Cardiac muscle cell (in vitro differentiated cells and primary cell): ENCODE measurements around the gene INHBB. TPM values are rescaled to one million over a fixed set of nuclear protein-coding genes. Genes with fewer than 3 reads are reported as not detected.
A peak's percentile ranks its signal among the peaks of the same experiment; 100 is the strongest.

ENCODE experiments used
- DNase-seq, 2 donors: peaks; one replicate each; pipeline versions ENCODE4 v3.0.0 to v3.0.0-alpha.2; 2010 to 2017; ENCODE audit warnings: low read depth in 1 of 2, low spot score in 1 of 2
- H3K27ac ChIP-seq: fragments of 200-600 bp; sonication (generic); 2 replicates; pipeline ENCODE4 v1.5.1; 2016
- H3K27me3 ChIP-seq: fragments of 200-600 bp; sonication (generic); 2 replicates; pipeline ENCODE4 v1.6.0; 2016; ENCODE audit warnings: control low read depth
- H3K36me3 ChIP-seq: fragments of 200-600 bp; sonication (generic); 2 replicates; pipeline ENCODE4 v1.5.1; 2016; ENCODE audit warnings: control low read depth
- H3K4me1 ChIP-seq: fragments of 200-600 bp; sonication (generic); 2 replicates; pipeline ENCODE4 v1.8.1; 2017; ENCODE audit warnings: low read depth, mild to moderate bottlenecking, mixed run types
- H3K4me3 ChIP-seq: fragments of 200-600 bp; sonication (generic); 2 replicates; pipeline ENCODE4 v1.5.1; 2016; ENCODE audit warnings: mild to moderate bottlenecking
- H3K9me3 ChIP-seq: fragments of 200-600 bp; sonication (generic); 2 replicates; pipeline ENCODE4 v1.5.1; 2017; ENCODE audit warnings: low read depth, mild to moderate bottlenecking, control low read depth
- CTCF ChIP-seq: IDR thresholded peaks from 2 replicates; pipeline ENCODE4 v1.5.1; 2012; ENCODE audit warnings: low read depth, mild to moderate bottlenecking, low read length
- polyA plus RNA-seq: library from polyadenylated mRNA; unstranded; fragments of >200 nt; fragmentation: Nextera tagmentation; extraction: Ambion mirVana; gene quantifications from 2 replicates; pipeline ENCODE4 v1.2.1, GENCODE V29; 2016
- total RNA-seq: library from RNA; depleted of rRNA; stranded (reverse); fragments of >200 nt; gene quantifications from 2 replicates; pipeline ENCODE4 v1.2.3, GENCODE V29; 2016

Gene INHBB
- total and polyA plus RNA-seq, 2 experiments from 2014 or later, result not detected

DNA sequence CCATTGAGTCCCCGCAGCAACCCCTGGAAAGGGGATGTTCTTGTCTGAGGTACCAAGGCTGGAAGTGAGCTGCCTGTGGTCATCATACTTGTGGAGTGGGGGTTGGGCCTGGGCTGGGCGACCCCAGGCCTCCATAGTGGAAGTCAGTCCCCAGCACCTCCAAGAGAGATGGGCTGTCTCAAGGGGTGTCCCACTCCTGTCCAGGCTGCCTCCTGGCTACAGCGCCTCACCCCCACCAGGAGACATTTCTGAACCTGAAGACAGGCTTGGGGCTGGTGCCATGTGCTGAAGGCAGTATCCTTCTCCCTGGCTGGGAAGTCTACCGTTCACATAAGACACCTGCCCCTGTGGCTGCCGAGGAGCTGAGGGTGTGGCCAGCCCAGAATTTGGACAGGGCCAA is 28.9 kb downstream of the INHBB start:
- no peak for DNase-seq
- peaks cover 29% of the 10 kb centered on the region for H3K27me3 ChIP-seq
- H3K4me1 ChIP-seq, result no peaks in the 10 kb centered on the region
- H3K9me3 ChIP-seq, result no peaks in the 10 kb centered on the region
- H3K4me3 ChIP-seq, result no peak overlapping the region
- H3K27ac ChIP-seq, result no peak overlapping the region
- no peaks in the 10 kb centered on the region for H3K36me3 ChIP-seq
- TF ChIP-seq CTCF, result no peak

DNA sequence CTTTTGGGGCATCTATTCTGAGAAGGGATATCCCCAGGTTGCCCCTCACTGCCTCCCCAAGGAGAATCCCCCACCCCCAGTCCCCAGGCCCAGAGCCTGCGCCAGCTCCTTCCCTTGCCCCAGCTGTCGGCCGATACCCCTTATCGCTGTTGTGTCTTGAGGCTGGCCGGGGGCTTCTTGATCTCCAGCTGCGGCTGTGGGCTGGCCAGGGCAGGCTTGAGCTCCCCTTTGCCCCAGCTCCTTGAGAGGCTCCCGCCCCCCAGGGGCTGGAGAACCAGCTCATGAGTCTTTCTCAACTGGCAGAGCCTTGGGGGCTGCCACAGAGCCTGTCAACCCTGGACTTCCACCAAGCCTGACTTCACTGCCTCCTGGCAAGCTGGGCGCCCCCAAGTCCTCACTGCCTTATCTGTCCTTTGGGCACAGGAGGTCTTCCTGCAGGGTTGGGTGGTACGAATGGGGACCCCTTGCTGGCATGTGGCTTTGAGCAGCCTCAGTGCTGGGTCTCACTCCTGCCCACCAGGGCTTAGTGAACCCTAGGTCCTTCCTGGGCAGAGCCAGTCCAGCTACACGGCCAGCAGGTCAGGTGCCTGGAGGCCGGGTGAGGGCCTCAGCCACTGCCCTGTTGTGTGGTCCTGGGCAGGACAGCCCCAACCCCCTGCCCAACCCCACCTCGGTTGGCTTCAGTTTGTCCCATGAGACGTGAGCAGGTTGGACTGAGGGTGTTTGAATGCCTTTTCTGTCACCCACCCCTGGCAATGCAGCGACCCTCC is 29.5 kb downstream of the INHBB start:
- Histone ChIP-seq H3K4me3 (no peak overlapping the region), H3K36me3 (no peaks in the 10 kb centered on the region), H3K4me1 (no peaks in the 10 kb centered on the region), H3K9me3 (no peaks in the 10 kb centered on the region), H3K27ac (no peak overlapping the region), H3K27me3 (peaks cover 32% of the 10 kb centered on the region)
- no peak for DNase-seq
- no peak for TF ChIP-seq CTCF

DNA sequence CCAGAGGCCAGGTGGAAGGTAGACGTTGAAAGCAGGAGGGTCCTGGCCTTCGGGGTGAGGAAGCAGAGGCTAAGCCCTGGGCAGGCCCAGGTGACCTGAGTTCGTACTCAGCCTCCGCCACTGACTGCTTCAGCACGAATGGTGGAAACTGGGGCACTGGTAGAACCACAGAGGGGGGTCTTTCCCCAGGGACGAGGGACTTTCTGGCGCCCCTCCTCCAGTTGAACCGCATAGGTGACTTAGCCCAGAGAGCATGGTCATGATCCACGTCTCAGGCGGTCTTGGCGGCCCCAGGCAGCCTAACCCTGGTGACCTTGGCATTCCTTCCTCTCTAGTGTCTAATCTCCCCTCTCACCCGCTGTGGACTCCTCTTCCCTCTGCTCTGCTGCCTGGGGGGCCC is 30.2 kb downstream of the INHBB start:
- no peaks in the 10 kb centered on the region for H3K9me3 ChIP-seq

DNA sequence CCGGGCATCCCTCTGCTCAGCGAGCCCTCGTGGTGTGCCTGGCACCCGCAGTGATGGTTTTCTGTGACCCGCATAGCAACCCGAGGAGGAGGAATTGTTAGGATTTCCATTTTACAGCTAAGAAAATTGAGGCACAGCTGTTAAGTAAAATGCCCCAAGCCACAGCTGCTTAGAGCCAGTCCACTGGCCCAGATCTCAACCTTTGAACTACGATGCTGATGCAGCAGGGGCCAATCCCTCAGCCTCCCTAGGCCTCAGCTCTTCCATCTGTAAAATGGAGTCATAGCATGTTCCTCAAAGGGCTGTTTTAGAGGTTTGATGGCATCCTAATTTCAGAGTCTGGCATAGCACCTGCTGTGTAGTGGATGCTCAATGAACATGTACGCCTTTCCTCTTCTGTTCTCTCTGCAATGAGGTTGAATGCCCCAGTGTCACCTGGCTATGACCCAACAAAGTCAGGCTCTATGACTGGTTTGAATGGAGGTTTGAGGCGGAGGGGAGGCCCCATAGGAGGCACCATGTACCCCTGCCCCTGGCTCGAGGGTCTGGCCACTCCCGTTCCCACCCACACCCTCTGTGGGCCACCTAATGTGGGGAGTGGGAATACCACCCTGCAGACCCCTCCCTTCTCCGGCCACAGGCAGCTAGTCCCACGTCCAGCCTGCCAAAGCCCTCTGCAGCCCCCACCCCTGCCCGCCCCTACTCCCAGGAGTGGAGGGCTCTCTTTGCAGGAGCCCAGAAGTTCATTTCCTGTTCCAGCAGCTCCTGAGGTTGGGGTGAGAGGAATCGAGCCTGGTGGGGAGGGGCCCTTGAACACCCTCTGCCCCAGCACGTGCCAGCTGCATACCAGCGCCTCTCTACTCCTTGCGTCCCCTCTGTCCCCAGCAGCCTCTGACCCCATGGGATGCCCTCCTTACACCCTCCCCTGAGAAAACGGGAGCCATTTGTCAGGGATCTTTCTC is 31.0 kb downstream of the INHBB start:
- no peak for TF ChIP-seq CTCF
- H3K4me1 ChIP-seq, result no peaks in the 10 kb centered on the region
- no peak for DNase-seq
- H3K36me3 ChIP-seq, result no peaks in the 10 kb centered on the region
- peaks cover 29% of the 10 kb centered on the region for H3K27me3 ChIP-seq
- no peak overlapping the region for H3K4me3 ChIP-seq
- no peaks in the 10 kb centered on the region for H3K9me3 ChIP-seq
- H3K27ac ChIP-seq, result no peak overlapping the region

More for the DNA sequence above, 30.2 kb downstream of the INHBB start:
- no peak overlapping the region for H3K27ac ChIP-seq
- DNase-seq, result peak in 1 of 2 donors; percentile 29
- H3K4me1 ChIP-seq, result no peaks in the 10 kb centered on the region
- no peak overlapping the region for H3K4me3 ChIP-seq
- H3K27me3 ChIP-seq, result peaks cover 34% of the 10 kb centered on the region
- no peaks in the 10 kb centered on the region for H3K36me3 ChIP-seq
- no peak for TF ChIP-seq CTCF

DNA sequence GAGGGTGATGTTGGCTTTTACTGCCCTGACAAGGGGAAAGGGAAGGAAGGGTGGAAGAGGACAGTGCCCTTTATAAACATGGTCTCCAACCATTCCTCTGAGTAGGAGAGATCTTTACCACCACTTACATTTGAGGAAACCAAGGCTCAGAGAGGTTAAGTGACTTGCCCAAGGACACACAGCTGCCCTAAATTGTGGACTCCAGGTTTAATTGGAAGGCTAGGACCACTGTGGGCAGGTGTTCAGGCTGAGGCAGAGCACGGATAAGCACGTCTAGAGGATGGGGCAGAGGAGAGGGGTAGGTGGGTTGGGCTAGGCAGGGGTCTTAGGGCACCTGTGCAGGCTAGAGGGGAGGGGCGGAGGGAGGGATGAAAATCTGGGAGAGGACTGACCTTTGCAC is 32.7 kb downstream of the INHBB start:
- Histone ChIP-seq H3K27ac (no peak overlapping the region), H3K36me3 (no peaks in the 10 kb centered on the region), H3K9me3 (no peaks in the 10 kb centered on the region), H3K4me1 (no peaks in the 10 kb centered on the region), H3K4me3 (no peak overlapping the region), H3K27me3 (peaks cover 26% of the 10 kb centered on the region)
- TF ChIP-seq CTCF, result no peak
- no peak for DNase-seq
